ENCODE data around the gene SRSF7.

Gene SRSF7

DNA sequence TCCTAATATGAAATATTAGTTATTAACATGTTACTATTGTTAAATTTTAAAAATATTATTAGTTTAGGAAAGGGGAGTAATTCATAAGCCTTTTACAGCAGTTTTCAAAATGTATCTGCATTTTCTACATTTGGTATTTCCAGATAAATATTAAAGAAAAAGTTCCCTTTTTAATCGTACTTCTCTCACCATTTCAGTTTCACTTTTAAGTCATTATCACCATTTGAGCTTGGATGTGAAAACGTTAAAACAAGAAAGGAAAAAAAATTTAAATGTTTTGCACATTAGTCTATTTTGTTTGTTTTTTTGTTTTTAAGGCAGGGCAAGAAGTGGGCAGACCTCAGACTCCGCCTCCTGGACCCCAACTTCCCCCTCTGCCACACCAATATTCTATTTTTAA is 3.3 kb upstream of the SRSF7 start:
- no peak for DNase-seq

- no peak for DNase-seq
Observed at GRCh38 chr2:38754049-38754448, 2.9 kb upstream of the SRSF7 start.

- peak in 3 of 58 donors; percentile 35 to 49 (median 43) for DNase-seq
Observed at GRCh38 chr2:38751596-38752410, 642 bp upstream of the SRSF7 start.

- DNase-seq = peak in 36 of 58 donors; percentile 8 to 73 (median 44)
Observed at GRCh38 chr2:38750011-38750890, 910 bp downstream of the SRSF7 start.

DNA sequence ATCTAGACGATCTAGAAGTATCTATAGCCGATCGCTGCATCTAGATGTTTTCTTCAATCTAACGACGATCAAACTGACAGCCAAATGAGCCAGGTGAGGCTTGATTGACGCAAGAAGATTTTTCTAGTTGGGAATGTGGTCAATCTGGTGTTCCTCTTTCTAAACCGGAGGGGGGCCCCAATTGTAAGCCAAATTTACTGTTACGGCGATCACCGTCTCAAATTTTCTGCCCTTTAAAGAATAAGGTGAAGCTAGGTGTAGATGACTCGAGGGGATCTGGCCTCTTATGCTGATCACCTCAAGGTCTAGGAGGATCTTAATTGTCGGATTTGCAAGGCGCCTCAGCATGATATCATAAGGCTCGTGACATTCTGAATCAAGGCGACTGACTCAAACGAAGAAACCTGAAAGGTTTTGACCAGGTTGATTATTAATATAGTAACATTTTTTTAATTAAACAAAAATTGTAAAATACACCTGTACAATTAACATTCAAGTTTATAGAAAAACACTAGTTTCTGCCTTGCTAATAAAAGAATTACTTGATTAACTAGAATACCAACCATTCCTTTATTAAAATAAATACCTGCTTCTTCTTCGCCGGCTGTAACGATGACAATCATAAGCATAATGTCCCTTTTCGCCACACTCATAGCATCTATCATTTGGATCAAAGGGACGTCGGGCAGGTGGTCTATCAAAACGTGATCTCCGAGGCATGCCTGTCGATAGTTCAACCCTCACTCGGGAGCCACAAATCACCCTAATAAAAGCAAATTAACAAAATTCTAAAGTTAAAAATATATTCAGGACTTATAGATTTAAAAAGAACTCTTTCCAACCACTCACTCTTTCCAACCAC is 2.0 kb downstream of the SRSF7 start:
- no peak for DNase-seq

DNA sequence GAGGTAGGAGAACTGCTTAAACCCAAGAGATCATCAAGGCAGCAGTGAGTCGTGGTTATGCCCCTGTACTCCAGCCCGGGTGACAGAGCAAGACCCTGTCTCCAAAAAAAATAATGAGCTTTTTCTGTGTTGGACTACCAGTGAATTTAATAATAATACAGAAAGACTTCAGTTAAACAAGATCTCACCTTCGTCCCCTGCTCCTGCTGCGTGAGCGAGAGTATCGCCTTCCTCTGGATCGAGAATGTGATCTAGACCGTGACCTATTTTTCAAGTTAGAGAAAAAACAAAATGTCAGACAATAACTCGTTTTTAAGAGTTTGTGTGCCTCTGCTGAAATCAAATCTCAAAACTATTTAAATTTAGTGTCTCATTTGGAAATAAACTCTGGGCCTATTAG is 2.8 kb downstream of the SRSF7 start:
- DNase-seq = no peak

- DNase-seq = no peak
Observed at GRCh38 chr2:38747819-38748218, 3.3 kb downstream of the SRSF7 start.

DNA sequence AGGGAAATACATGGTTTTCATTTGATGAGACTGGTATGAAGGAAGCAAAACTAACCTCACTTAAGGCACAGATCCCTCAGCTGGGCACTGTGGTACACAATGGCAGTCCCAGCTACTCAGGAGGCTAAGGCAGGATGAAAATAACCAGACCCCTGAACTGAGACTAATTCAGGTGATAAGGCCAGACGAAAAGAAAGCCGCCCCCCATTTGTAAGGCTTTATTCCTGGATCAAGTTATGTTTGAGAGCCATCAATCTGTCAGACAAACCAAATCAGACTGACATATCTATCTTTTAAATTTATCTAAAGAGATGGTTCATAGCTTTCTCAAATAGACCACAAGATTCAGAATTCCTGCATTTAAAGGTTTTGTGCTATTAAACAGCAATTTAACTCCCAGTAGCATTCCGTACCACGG is 4.1 kb downstream of the SRSF7 start:
- DNase-seq = no peak

DNA sequence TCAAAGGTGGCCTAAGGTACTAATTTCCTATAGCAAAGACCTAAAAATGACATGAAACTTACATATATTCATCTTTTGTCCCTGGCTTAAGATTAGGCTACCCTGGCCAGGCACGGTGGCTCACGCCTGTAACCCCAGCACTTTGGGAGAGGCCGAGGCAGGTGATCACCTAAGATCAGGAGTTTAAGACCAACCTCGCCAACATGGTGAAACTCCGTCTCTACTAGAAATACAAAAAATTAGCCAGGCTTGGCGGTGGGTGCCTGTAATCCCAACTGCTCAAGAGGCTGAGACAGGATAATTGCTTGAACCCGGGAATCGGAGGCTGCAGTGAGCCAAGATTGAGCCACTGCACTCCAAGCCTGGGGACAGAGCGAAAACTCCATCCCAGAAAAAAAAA is 5.9 kb downstream of the SRSF7 start:
- no peak for DNase-seq

- DNase-seq = no peak
Observed at GRCh38 chr2:38744399-38744780, 6.8 kb downstream of the SRSF7 start.

DNA sequence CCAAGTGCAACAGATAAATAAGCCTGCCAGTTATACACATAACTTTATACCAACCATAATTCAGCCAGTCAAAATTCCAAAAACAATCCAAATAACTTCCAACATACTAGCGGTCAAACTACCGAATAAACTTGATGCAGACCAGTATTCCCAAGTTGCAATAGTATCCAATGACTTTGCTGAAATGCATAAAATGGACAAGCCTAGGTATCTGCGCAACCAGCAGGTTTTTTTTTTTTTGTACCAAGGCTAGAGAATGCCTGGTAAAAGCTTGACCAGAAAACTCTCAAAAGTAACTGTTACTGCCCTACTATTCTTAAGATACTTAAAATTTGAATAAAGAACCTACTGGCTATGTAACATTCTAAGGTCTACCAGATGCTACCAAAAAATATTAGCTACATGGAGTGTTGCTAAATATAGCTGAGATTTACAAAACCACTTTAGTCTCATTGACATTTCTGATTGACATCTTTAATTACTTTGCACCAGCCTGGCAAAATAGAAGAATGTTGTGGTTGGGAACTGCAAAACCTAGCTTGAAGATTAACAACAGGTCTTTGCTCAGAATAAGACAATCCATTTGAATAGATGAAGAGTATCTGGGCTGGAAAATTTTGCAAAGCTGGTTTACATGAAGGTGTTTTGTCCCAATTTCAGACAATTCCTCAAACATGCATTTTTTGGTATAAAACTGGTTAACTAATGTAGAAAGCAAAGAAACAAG is 7.3 kb downstream of the SRSF7 start:
- DNase-seq = no peak

GRCh38 chr2:38742797-38743559 is 8.2 kb downstream of the SRSF7 start:
- no peak for DNase-seq

DNA sequence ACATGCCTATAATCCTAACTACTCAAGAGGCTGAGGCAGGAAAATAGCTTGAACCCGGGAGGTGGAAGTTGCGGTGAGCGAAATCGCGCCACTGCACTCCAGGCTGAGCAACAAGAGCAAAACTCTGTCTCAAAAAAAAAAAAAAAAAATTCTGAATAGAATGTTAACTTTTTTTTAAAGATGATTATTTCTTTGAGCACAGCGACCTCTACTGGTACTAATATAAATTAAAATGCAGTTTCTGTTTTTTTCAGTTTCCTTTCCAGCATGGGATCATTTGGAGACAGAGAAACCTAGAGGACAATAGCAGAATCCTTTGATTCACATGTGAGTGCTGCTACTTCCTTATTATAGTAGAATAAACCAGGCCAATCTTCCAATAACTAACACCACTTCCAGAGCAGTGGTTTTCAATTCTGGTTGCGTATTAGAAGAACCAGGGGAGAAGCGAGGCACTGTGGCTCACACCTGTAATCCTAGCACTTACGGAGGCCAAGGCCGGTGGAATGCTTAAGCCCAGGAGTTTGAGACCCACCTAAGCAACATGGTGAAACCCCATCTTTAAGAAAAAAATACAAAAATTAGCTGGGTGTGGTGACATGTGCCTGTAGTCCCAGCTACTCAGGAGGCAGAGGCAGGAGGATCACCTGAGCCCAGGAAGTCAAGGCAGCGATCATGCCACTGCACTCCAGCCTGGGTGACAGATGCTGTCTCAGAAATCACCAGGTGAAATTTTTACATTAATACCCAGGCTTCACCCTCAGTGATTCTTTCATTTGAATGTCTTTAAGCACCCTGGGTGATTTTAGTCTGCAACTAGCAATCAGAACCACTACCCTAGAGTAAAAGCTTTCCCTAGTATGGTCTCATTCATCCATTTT is 10.1 kb downstream of the SRSF7 start:
- no peak for DNase-seq

GRCh38 chr2:38739524-38739923 is 11.6 kb downstream of the SRSF7 start:
- DNase-seq = no peak

GRCh38 chr2:38737925-38738324 is 13.2 kb downstream of the SRSF7 start:
- DNase-seq = no peak

- peak in 8 of 58 donors; percentile 6 to 30 (median 15) for DNase-seq
Observed at GRCh38 chr2:38737000-38737698, 14.0 kb downstream of the SRSF7 start.

DNA sequence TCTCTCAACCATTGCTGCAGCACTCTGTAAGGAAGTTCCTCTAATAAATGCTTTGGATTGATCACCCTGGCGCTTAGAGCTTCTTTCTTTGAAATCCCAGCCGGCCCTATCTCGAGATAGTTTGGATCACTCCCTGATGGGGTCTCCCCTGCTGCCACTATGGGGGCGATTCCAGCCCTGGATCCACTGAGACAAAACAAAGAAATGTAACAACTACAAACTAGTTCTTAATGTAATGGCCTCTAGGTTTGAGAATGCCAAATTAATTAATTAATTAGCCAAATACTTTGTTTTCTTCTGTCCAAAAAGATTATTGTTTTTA is 15.2 kb downstream of the SRSF7 start:
- no peak for DNase-seq

DNA sequence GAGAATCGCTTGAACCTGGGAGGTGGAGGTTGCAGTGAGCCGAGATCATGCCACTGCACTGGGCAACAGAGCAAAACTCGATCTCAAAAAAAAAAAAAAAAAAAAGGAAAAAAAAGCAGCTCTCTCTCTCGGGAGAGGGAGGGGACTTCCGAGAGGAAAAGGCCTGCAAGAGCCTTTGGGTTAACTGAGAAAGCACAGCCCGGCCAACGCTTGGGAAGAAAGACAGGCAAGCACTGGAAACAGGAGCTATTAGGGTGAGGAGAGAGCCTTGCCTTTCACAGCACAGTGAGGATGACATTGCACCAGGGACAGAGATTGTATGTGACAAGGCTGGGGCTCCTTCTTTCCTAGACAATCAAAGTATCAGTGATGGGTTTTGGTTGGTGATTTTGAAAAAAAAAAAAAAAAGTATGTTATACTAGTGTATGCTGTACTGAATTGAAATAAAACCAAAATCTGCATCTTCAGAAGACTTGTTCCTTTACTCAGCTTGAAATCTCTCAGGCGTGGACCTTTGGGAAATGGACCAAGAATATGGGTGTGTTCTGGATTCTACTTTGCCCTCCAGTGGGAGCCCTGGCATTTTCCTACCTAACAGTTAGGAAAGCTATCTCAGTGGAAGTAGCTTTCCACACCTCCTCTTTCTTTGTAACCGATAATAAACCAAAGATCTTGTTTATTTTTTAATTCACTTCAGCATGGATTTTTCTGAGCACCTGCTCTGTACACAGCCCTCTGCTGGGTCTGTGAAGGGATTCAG is 16.7 kb downstream of the SRSF7 start:
- DNase-seq = no peak

Measured in anterior cingulate cortex (tissue), 58 donors.